GM21723 (cell line): ENCODE measurements around the gene CLDN15.
"Not testable (repeated sequence)": the region's sequence is repeated elsewhere in the genome, so short reads cannot be mapped to it uniquely, and the experiment has no call there.

ENCODE experiments used
- ATAC-seq: cut with Tn5 transposase; IDR thresholded peaks from one replicate; pipeline ENCODE4 v1.9.1; 2021; ENCODE audit warnings: mild to moderate bottlenecking, moderate library complexity; ENCODE audit not compliant: unreplicated experiment

Gene CLDN15

DNA sequence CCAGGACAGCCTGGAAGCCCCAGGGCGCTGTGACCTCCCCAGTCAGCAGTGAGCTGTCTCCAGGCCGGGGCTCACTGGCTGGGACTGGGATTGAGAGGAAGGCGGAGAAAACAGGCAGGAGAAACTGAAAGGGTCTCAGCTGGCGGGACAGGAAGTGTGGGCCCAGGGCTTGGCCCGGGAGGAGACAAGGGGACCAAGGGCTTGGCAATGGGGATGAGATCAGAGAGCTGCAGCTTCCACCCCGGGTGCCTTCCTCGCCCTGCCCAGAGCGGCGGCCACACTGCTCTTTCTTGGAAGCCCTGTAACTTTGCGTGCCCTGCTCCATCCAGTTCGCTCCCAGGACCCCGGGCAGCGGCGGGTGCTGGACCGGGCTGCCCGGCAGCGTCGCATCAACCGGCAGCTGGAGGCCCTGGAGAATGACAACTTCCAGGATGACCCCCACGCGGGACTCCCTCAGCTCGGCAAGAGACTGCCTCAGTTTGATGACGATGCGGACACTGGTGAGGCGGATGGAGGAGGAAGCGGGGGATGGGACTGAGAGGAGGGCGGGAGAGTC lies 15.2 kb downstream of the CLDN15 start:
- no peak for ATAC-seq

DNA sequence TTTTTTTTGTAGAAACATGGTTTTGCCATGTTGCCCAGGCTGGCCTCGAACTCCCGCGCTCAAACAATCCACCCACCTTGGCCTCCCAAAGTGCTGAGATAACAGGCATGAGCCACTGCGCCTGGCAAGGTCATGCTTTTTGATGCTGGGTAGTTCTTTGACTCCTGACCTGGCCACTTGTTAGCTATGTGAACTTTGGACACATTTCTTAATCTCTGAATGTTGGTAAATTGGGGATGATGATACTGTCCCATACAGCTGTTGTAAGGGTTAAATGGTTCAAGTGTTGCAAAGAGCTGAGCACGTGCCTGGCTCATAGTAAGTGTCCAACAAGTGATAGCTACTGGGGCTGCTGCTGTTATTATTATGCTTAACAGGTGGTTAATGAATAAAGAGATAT lies 17.3 kb downstream of the CLDN15 start:
- ATAC-seq = no peak

DNA sequence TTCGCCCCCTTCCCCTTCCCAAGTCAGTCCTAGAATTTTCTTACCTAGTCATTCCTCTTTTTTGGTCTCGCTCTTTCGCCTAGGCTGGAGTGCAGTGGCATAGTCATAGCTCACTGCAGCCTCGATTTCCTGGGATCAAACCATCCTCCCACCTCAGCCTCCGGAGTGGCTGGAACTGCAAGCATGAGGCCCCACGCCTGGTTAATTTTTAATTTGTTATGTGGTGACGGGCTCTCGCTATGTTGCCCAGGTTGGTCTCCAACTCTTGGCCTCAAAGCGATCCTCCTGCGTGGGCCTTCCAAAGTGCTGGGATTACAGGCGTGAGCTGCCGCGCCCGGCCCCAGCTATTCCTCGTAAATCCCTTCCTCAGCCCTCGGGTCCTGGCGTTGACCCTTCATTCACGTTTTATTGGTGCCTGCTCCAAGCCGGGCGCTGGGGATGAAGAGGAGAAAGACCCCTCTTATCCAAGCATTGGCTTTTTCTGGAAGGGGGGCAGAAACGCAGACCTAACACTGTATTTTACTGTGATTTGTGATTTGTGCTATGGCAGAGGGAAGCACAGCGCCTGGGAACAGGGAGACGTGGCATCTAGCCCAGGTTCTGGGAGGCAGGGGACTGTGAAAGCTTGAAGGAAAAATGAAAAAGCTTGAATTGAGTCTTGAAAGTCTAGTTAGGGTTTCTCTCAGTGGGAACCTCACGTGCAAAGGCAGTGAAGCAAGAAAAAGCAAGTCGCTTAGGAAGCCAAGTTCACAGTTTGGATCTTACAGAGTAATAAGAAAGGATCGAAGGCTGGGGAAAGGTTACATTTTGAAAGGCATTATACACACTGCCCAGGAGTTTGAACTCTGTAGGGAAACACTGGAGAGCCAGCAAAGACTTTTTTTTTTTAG lies 19.1 kb downstream of the CLDN15 start:
- no peak for ATAC-seq

DNA sequence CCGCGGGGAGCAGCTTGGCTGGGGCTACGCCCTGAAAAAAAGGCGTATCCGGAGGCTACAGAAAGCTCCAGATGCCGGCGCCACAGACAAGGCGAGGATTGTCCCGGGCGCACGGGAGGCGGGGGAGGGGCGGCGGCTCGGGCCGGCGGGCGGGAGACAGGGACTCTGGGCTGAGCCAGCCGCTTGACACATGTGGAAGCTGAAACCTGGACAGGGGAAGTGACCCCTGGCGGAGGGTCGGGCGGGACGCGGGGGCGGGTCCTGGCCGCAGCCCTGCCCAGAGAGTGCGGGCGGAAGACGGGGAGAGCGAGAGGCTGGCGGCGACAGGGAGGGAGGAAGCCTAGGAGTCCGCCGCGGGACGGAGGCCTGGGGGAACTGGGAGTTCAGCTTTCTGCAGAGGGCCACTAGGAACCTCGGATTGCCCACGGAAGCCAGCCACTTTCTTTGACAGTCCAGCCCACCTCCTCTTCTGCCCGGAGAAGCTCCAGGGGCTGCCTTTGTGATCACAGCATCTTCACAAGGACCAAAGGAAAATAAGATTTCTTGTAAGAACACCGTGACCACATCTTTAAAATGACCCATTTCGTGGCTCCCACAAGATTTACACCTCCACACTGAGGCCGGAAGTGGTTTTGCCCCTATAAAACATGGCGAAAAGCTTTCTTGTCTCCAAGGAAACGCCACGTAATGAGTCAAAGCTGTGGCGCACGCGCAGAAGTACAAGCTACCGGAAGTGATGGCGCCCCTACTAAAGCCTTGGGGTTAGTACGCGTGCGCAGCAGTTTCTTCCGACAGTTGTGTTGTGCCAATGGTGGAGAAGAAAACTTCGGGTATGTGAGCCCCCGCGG lies 20.0 kb downstream of the CLDN15 start, which contains the start of the genes PLOD3 and ZNHIT1:
Gene PLOD3, minus strand, starts transcription at position 194 of the 848 bp plus-strand sequence. CDS start 307 bp downstream, outside the sequence.
Gene ZNHIT1, plus strand, starts transcription at position 778 of the 848 bp plus-strand sequence. Its CDS starts 31 bp downstream, at position 809.
- peak; percentile 65 for ATAC-seq

DNA sequence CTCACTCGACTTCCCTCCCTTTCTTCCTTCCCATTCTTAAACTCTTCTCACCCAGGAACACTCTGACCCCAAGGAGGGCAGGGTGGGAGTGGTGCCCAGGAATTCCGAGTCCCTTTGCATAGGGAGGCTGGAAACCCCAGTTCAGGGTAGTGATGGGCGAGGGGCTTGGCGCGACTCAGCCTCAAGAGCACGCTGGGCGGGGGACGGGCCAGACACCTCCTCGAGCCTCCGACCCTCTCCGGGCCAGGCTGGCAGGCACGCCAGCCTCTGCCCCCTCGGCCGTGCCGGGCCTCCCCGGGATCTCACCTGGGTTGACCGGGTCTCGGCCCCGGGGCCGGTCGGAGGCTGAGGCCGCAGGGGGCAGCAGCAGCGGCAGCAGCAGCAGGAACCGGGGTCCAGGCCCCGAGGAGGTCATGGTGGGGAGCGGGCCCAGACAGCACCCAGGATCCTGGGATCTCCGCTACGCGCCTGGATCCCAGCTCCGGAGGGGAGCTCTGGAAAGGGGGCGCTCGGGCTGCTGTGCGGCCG lies 20.7 kb downstream of the CLDN15 start:
- no peak for ATAC-seq

DNA sequence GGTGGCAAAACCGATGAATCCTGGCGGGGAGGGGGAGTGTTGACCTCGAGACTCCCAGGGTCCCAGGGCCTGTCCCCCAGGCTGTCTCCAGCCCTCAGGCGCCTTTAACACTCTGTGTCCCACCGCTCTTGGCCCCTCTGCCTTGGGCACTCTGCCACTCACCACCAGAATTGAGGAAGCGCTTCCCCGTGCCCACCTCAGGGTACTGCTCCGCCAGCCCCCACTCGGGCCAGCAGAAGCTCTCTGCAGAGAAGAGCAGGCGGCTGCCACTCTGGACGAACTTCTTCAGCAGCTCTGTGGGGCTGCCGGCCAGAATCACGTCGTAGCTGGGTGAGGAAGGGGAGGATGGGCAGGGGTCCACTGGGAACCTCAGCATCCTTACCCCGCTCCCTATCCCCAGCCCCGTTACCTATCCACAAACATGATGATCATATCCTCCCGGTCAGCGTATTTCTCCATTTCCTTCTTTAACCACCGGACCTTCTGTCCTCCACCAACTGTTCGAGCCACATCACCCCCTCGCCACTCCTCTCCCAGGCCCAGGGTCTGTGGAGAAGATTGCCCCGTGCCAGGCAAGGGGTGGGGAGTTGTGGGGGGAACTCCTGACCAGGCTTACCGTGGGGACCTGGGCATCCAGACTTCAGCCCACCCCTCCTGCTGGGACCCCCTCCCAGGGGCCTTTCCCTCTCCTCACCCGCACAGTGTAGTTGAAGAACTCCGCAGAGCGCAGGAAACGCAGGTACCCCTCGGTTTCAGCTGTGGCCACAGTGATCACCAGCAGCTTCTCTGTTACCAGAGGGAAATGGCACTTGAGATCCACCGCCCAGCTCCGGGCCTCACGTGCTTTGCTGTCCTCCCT lies 21.4 kb downstream of the CLDN15 start:
- ATAC-seq = no peak

DNA sequence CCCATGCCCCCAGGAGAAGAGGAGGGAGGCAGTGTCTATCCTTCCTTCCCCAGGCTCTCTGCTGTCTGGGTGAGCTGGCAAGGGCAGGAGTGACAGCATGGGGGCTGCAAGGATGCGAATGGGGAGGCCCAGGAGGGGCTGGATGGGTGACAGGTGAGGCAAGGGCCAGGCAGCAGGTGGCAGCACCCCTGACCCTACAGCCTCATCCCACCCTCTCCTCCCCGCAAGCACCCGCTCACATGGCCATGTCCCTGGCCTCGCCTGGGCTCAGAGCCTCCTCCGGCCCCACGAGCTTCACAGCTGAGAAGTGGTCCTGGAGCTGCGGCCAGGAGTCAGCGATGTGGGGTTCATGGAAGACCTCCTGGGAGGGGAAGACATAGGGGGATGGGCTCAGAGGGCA lies 25.6 kb downstream of the CLDN15 start:
- no peak for ATAC-seq

DNA sequence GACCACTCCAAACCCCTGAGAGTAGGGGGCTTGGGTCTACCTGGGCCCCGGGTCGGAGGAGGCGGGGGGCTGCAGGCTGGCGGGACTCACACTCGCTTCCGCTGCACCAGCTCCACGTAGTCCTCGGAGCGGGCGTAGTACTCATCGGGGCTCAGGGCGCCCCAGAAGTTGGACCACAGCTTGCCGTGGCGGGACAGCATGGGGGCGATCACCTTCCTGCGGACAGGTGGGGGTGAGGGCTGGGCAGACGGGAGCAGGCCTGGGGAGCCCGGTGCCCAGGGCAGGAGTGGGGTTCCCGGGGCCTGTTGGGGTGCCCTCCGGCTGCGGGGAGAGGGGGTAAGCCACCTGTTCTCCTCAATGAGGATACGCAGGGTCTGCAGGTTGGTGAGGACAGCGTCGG lies 26.1 kb downstream of the CLDN15 start:
- no peak for ATAC-seq

DNA sequence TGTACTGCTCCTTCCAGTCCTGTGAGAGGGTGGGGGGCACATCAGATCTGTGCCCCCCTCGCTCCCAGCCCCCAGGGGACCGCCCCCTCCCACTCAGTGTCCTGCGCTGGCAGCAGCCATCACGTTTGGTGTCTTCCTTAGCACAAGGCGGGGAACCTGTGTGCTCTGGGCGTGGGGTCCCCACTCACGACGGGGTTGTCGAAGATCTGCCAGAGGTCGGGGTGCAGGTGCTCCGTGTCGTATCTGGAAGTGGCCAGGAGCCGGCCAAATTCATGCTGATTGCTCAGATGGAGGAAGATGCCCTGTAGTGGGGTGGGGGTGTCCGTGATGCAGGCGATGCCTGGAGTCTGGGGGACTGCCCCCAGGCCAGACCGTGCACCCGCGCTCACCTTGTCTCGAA lies 27.5 kb downstream of the CLDN15 start:
- no peak for ATAC-seq

DNA sequence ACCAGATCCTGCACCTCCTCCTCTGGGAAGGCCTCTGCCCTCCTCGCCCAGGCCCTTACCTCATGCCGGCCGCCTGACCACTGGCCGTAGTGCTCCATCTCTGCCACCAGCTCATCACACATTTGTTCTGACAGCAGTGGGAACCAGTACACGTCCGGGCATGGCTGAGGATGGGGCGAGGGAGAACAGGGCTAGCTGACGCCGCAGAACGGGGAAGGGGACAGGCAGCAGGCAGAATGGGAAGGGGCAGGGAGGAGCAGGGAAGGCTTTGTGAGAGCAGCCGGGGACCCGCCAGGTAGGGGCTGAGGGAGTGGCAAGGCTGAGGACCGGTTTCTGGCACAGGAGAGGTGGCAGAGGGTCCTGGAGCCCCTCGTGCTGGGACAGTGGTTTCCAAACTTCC lies 28.8 kb downstream of the CLDN15 start:
- ATAC-seq = no peak

DNA sequence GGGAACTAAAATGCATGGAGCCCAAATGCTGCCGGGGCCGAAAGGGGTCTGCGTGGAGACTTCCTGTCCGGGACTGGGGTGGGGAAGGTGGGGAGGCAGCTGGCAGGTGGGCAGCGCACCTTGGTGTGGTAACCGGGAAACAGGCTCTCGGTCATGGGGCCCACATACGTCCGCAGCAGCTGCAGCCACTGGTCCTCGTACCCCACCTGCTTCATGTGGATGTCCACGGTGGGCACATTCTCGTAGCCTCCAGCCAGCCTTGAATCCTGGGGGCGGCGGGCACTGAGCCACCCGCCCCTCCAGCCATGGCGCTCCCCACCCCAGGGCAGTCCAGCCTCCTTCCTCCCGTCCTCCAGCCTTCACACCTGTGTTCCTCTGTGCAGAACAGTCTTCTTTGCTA lies 30.1 kb downstream of the CLDN15 start:
- no peak for ATAC-seq

DNA sequence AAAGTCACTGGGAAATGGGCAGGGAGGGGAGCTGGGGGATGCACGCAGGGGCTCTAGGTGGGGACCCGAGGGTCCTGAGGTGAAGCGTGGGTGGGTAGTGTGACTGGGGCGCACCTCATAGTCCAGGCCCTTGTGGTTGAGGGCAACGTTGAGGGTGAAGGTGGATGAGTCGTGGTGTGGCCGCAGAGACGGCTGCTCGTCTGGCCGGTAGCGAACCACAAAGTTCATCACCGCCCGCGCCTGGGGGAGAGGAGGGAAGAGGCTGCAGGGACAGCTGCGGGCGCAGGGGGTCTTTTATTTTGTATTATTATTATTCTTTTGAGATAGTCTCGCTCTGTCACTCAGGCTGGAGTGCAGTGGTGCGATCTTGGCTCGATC lies 30.9 kb downstream of the CLDN15 start:
- ATAC-seq = no peak

DNA sequence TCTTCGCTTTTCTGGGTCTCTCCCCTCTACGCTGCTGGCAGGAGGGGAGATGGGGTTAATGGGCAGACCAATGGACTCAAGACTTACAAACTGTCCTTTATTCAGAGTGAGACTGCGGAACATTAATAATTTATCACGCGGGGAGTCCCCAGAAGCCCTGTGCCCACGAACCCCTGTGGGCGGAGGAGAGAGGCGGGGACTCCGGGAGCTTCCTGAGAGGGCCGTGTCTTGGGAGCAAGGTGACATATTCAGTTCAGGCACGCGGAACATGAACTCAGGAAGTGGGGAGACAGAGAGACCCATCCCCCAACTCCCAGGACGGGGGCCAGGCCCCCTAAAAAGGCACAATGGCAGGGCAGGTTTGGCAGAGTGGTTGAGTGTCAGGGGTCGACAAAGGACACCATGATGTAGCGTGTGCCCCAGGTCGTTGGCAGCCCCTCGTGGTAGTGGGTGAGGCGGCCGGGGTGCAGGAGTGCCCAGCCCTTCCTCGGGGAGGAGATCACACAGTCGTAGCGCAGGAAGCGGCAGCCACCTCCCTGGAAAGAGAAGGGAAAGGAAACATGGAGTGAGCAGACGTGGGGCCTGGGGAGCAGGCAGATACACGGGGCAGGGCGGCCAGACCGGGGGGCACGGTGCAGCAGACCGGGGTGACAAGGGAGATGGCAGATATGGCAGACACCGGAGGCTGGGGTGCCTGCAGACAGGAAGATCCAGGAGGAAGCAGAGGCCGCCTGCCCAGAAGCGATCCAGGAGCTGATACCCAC lies 31.5 kb downstream of the CLDN15 start:
- no peak for ATAC-seq

DNA sequence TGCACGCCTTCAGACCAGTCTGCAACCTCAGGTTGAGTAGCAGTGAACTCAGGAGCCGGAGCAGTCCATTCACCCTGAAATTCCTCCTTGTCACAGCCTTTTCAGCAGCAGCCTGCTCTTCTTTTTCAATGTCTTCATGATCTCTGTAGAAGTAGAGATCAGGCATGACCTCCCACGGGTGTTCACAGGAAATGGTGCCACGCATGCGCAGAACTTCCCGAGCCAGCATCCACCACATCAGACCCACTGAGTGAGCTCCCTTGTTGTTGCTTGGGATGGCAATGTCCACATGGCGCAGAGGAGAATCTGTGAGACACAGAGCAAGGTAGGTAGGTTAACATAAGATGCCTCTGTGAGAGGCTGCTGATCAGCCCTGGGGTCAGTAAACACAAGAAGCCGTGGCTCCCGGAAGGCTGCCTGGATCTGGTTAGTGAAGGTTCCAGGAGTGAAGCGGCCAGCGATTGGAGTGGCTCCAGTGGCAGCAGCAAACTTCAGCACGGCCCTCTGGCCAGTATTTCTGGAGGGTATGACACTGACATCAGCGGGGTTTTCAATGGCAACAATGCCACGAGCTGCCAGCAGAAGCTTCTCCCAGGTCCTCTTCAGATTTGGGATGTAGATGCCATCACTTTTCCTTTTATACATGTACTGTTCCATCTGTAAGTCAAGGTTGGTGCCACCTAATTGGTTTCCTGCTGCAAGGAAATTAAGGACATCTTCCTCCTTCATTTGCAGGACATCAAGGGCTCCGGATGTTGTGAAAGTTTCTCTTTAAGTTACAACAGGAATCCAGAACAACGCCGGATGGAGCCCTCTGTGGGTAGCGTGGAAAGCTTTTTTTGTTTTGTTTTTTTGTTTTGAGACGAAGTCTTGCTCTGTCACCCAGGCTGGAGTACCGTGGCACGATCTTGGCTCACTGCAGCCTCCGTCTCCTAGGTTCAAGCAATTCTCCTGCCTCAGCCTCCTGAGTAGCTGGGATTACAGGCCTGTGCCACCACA lies 33.6 kb downstream of the CLDN15 start:
- ATAC-seq = not testable (repeated sequence)

DNA sequence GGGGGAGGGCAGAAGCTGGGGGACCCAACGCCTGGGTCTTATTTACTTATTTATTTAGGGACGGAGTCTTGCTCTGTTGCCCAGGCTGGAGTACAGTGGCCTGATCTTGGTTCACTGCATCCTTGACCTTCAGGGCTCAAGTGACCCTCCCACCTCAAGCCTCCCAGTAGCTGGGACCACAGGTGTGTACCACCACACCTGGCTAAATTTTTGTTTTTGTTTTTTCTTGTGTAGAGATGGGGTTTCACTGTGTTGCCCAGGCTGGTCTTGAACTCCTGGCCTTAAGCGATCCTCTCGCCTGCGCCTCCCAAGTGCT lies 35.0 kb downstream of the CLDN15 start:
- ATAC-seq = no peak

DNA sequence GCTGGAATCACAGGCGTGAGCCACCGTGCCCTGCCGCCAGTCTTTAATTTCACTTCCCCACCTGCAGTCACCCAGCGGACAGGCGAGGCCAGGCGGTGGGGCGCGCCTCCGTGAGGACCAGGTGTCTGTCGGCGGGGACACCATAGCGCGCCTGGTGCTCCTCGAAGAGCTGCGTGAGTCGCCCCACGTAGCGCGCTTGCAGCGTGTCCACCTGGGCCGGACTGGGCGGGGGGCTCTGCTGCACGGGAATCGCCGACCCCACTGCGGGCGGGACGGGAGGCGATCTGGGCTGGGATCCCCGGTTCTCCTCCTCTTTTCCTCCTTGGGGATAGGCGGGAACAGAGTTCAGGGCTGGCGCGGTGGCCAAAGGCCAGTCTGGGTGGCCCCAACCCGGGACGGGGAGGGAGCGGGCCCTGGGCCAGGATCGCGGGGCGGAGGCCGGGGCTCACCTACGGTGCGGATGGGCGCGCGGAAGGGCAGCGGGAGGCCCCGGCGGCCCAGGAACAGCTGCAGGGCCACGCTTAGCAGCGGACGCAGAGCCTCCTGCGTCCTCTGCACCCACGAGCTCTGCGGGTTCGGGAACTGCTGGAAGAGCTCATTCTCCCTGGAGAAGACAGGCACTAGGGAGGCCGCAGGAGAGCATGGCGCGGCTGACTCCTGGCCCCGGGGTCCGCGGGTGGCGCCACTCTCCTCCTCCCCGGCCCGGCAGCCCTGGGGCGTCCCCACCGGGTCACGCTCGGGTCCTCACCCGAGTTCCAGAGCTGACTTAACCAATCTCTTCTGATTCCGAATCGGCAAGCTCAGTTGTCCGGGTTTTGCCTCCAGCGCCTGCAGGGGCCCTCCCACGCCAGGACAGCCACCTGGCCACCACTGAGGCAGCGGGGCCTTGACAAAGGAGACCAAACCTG lies 35.7 kb downstream of the CLDN15 start:
- ATAC-seq = no peak

DNA sequence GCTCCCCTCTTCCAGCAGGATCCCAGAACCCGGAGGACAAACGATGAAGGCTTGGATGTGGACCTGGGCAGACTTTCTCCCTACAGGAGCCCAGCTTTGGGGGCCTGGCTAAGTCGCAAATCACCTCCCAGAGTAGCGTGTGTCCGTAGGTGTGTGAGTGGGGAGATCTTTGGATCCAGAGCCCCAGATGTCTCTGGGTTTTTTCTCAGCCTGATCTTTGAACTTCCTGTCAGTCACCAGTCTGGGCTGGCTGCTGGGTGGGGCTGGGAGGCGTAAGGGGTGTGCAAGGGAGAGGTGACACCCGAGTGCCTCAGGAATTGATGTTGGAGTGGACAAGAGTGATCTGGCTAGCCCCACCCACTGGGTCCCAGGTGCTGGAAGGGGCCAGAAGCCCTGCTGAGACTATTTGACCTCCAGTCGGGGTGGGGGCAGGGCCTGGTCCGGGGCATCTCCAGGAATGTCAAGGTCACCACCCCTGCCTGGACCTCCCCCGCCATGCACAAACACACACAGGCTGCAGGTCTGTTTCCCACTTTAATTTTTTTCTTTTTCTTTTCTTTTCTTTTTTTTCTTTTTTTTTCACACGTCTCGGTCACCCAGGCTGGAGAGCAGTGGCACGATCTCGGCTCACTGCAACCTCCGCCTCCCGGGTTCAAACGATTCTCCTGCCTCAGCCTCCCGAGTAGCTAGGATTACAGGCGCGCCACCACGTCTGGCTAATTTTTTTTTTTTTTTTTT lies 36.6 kb downstream of the CLDN15 start, which contains the start of gene MOGAT3:
Gene MOGAT3, minus strand, starts transcription at position 175 of the 738 bp plus-strand sequence. CDS start 182 bp downstream, outside the sequence.
- no peak for ATAC-seq
